GM12878 (cell line): ENCODE measurements around the gene SLC22A4. TPM values are rescaled to one million over a fixed set of nuclear protein-coding genes. Genes with fewer than 3 reads are reported as not detected.

Source experiments
- CBX5 ChIP-seq: sonication (generic); IDR thresholded peaks from 2 replicates; pipeline ENCODE4 v1.6.1; 2016; ENCODE audit warnings: low read depth, moderate library complexity, mild to moderate bottlenecking, inconsistent platforms
- CHD1 ChIP-seq: IDR thresholded peaks from 2 replicates; pipeline ENCODE4 v1.6.1; 2012; ENCODE audit warnings: low read depth, low read length, improper control_type of control experiment
- CHD2 ChIP-seq: IDR thresholded peaks from 2 replicates; pipeline ENCODE4 v1.6.1; 2011; ENCODE audit warnings: low read depth, low read length, improper control_type of control experiment, borderline replicate concordance
- CHD4 ChIP-seq: fragments of 200-600 bp; sonication (generic); IDR thresholded peaks from 2 replicates; pipeline ENCODE4 v1.6.1; 2016; ENCODE audit warnings: mild to moderate bottlenecking
- CREM ChIP-seq: IDR thresholded peaks from 2 replicates; pipeline ENCODE4 v1.6.1; 2014; ENCODE audit warnings: antibody characterized with exemption, low read depth
- EP300 ChIP-seq, 2 experiments: fragments of 150-350 bp in 1 of 2; IDR thresholded peaks; 2 replicates each; pipeline ENCODE4 v1.6.1; 2011 to 2012; ENCODE audit warnings: low read depth in 2 of 2, low read length in 2 of 2, borderline replicate concordance in 1 of 2, improper control_type of control experiment in 1 of 2, inconsistent platforms in 1 of 2; ENCODE audit not compliant: control insufficient read depth in 1 of 2
- ESRRA ChIP-seq: IDR thresholded peaks from 2 replicates; pipeline ENCODE4 v1.6.1; 2012; ENCODE audit warnings: mild to moderate bottlenecking, low read length, improper control_type of control experiment
- EZH2 ChIP-seq: IDR thresholded peaks from 2 replicates; pipeline ENCODE4 v1.6.1; 2012; ENCODE audit warnings: low read depth, mild to moderate bottlenecking, control low read depth, inconsistent platforms, low read length, borderline replicate concordance; ENCODE audit not compliant: control insufficient read depth
- FOXK2 ChIP-seq: fragments of 450-650 bp; IDR thresholded peaks from 2 replicates; pipeline ENCODE4 v1.6.1; 2017; ENCODE audit warnings: mild to moderate bottlenecking, moderate library complexity
- LARP7 ChIP-seq: fragments of 450-650 bp; IDR thresholded peaks from 2 replicates; pipeline ENCODE4 v1.6.1; 2017; ENCODE audit warnings: mild to moderate bottlenecking
- MEF2A ChIP-seq: IDR thresholded peaks from 2 replicates; pipeline ENCODE4 v1.6.1; 2011; ENCODE audit warnings: low read depth, mild to moderate bottlenecking, low read length, moderate library complexity; ENCODE audit not compliant: insufficient read depth
- MTA2 ChIP-seq: fragments of 450-650 bp; IDR thresholded peaks from 2 replicates; pipeline ENCODE4 v1.6.1; 2016; ENCODE audit warnings: low read depth, mild to moderate bottlenecking, moderate library complexity
- MTA3 ChIP-seq: IDR thresholded peaks from 2 replicates; pipeline ENCODE4 v1.6.1; 2012; ENCODE audit warnings: low read length, inconsistent platforms, borderline replicate concordance
- MYC ChIP-seq: IDR thresholded peaks from 2 replicates; pipeline ENCODE4 v1.6.1; 2011; ENCODE audit warnings: mild to moderate bottlenecking, low read length, moderate library complexity, inconsistent platforms; ENCODE audit not compliant: insufficient read depth, insufficient replicate concordance, insufficient read length, severe bottlenecking
- NBN ChIP-seq: fragments of 450-650 bp; IDR thresholded peaks from 2 replicates; pipeline ENCODE4 v1.6.1; 2016
- NR2C1 ChIP-seq: fragments of 450-650 bp; IDR thresholded peaks from 2 replicates; pipeline ENCODE4 v1.6.1; 2017; ENCODE audit warnings: antibody characterized with exemption, mild to moderate bottlenecking, moderate library complexity
- POLR2A ChIP-seq: IDR thresholded peaks from 2 replicates; pipeline ENCODE4 v1.6.1; 2011; ENCODE audit warnings: low read depth, mild to moderate bottlenecking, low read length
- POLR2AphosphoS2 ChIP-seq: IDR thresholded peaks from 2 replicates; pipeline ENCODE4 v1.6.1; 2011; ENCODE audit warnings: low read depth, mild to moderate bottlenecking, low read length, improper control_type of control experiment, moderate library complexity
- POU2F2 ChIP-seq: IDR thresholded peaks from 3 replicates; pipeline ENCODE4 v1.6.1; 2011; ENCODE audit warnings: low read depth, mild to moderate bottlenecking, low read length, borderline replicate concordance
- RAD21 ChIP-seq: IDR thresholded peaks from 2 replicates; pipeline ENCODE4 v1.6.1; 2011; ENCODE audit warnings: mild to moderate bottlenecking, low read depth, low read length, moderate library complexity; ENCODE audit not compliant: insufficient read depth
- RELA ChIP-seq: fragments of 450-650 bp; IDR thresholded peaks from 2 replicates; pipeline ENCODE4 v1.8.0; 2014; ENCODE audit warnings: borderline replicate concordance; ENCODE audit not compliant: partially characterized antibody
- RUNX3 ChIP-seq: IDR thresholded peaks from 2 replicates; pipeline ENCODE4 v1.6.1; 2012; ENCODE audit warnings: low read length, inconsistent platforms
- SIN3A ChIP-seq: IDR thresholded peaks from 2 replicates; pipeline ENCODE4 v1.6.1; 2012; ENCODE audit warnings: low read depth, low read length, improper control_type of control experiment
- SIX5 ChIP-seq: IDR thresholded peaks from 2 replicates; pipeline ENCODE4 v1.6.1; 2011; ENCODE audit warnings: mild to moderate bottlenecking, low read depth, low read length, moderate library complexity; ENCODE audit not compliant: severe bottlenecking
- SMC3 ChIP-seq: IDR thresholded peaks from 2 replicates; pipeline ENCODE4 v1.6.1; 2011; ENCODE audit warnings: low read length, improper control_type of control experiment, borderline replicate concordance
- SP1 ChIP-seq: IDR thresholded peaks from one replicate; pipeline ENCODE4 v1.6.1; 2011; ENCODE audit warnings: low read depth, low read length
- SREBF2 ChIP-seq: IDR thresholded peaks from 2 replicates; pipeline ENCODE4 v1.6.1; 2012; ENCODE audit warnings: mild to moderate bottlenecking, low read length
- STAT1 ChIP-seq: fragments of 450-650 bp; conservative IDR thresholded peaks from 2 replicates; pipeline ENCODE4 v1.6.1; 2014; ENCODE audit warnings: antibody characterized with exemption, mild to moderate bottlenecking
- ZNF24 ChIP-seq: fragments of 450-650 bp; IDR thresholded peaks from 2 replicates; pipeline ENCODE4 v1.6.1; 2017; ENCODE audit warnings: antibody characterized with exemption, mild to moderate bottlenecking
- ZNF384 ChIP-seq: IDR thresholded peaks from 2 replicates; pipeline ENCODE4 v1.6.1; 2012; ENCODE audit warnings: low read depth, mild to moderate bottlenecking, low read length, improper control_type of control experiment, borderline replicate concordance
- polyA plus RNA-seq, 11 experiments: library from polyadenylated mRNA; depleted of rRNA in 4 of 11; unstranded in 6 of 11; stranded (reverse) in 5 of 11; fragments of >200 nt; fragmentation: Nextera tagmentation in 4 of 11; fragmentation: Illumina TruSeq in 1 of 11; extraction: Ambion mirVana in 4 of 11; extraction: Trizol in 1 of 11; gene quantifications; 1 replicate in 1 of 11; 2 replicates in 10 of 11; pipeline versions ENCODE4 v1.2.1 to v1.2.3, GENCODE V29; 2011 to 2016; ENCODE audit warnings: inconsistent platforms in 2 of 11, missing spikeins in 2 of 11, low read depth in 1 of 11
- total RNA-seq, 4 experiments: library from RNA; depleted of rRNA in 3 of 4; stranded (reverse); fragments of >200 nt in 3 of 4; fragmentation: Illumina TruSeq in 1 of 4; extraction: Trizol in 1 of 4; gene quantifications; 2 replicates each; pipeline versions ENCODE4 v1.2.1 to v1.2.3, GENCODE V29; 2013 to 2021
- TF ChIP-seq, protein P1 (sequence below): fragments of 450-650 bp; IDR thresholded peaks from 2 replicates; pipeline ENCODE4 v1.6.1; 2014; ENCODE audit warnings: mild to moderate bottlenecking
- TF ChIP-seq, protein P2 (sequence below): IDR thresholded peaks from 2 replicates; pipeline ENCODE4 v1.6.1; 2011; ENCODE audit warnings: borderline replicate concordance, low read depth, mild to moderate bottlenecking, moderate library complexity, low read length; ENCODE audit not compliant: insufficient read depth, poor library complexity, severe bottlenecking

The SLC22A4 gene
- total and polyA plus RNA-seq, 10 of the 15 experiments (the other 5 are each of a cell fraction or from before 2014, with no cell fraction given): 0.04 to 0.61 (median 0.10) TPM; not detected in 2

DNA sequence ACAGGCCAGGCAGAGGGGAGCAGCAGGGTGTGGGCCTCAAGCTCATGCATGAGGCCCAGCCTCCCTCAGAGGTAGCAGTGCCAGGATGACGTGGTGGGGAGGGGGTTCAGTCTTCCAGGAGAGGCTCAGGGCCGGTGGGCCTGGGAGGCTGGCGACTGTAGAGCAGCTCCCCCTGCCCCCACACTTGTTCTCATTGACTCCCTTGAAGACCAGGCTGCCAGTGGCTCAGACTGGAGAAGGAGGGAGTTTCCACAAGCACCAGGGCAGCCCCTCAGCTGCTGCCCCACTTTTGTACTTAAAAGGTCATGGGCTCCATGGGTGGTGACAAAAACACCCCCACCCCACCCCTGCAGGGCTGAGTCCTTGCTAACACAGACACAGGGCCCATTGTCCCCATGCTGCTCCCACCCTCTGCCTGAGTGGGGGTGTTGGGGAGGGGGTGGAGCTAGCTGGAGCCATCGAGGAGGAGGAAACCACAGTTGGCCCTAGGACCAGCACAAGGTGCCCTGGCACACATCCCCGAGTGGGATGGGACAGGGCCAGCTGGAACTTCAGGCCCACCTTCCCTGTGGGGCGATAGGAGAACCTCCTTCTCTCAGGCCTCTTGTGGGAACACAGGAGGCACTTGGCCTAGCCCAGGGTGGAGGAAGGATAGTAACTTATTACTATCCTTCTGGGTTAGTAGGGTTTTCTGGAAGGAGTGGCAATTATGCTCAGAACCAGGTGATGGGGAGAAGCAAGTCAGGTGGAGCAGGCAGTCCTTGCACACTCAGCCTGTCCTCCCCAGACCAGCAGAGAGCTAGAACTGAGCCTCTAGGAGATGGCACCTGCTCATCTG lies 26.0 kb upstream of the SLC22A4 start (continued):
- TF ChIP-seq EZH2 (no peak), NBN (0 out of 2 replicates have a peak, but pooled peaks have one; percentile 10), SIN3A (no peak), POLR2AphosphoS2 (no peak), POU2F2 (no peak), CHD1 (no peak), CREM (no peak), MTA3 (no peak), NR2C1 (no peak), CHD4 (no peak), LARP7 (0 out of 2 replicates have a peak, but pooled peaks have one; percentile 32), CHD2 (0 out of 2 replicates have a peak, but pooled peaks have one; percentile 7), EP300 (IDR thresholded peaks at IDR 0.05; ENCODE audit: borderline replicate concordance in 1 of 2, control insufficient read depth in 1 of 2, low read depth in 2 of 2, low read length in 2 of 2) (no peak; a peak in 1 of 4 replicates), RAD21 (no peak), MEF2A (no peak), ESRRA (no peak), ZNF24 (no peak), STAT1 (no peak), CBX5 (no peak), SMC3 (no peak), SREBF2 (no peak), MTA2 (no peak), RELA (peak; percentile 75), SP1 (peak; percentile 12), MYC (no peak), RUNX3 (peak; percentile 22; the same call in 1 of the 2 replicates), SIX5 (no peak), POLR2A (no peak), ZNF384 (no peak), FOXK2 (no peak)
- TF ChIP-seq, protein P1, sequence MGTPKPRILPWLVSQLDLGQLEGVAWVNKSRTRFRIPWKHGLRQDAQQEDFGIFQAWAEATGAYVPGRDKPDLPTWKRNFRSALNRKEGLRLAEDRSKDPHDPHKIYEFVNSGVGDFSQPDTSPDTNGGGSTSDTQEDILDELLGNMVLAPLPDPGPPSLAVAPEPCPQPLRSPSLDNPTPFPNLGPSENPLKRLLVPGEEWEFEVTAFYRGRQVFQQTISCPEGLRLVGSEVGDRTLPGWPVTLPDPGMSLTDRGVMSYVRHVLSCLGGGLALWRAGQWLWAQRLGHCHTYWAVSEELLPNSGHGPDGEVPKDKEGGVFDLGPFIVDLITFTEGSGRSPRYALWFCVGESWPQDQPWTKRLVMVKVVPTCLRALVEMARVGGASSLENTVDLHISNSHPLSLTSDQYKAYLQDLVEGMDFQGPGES: no peak
- TF ChIP-seq, protein P2, sequence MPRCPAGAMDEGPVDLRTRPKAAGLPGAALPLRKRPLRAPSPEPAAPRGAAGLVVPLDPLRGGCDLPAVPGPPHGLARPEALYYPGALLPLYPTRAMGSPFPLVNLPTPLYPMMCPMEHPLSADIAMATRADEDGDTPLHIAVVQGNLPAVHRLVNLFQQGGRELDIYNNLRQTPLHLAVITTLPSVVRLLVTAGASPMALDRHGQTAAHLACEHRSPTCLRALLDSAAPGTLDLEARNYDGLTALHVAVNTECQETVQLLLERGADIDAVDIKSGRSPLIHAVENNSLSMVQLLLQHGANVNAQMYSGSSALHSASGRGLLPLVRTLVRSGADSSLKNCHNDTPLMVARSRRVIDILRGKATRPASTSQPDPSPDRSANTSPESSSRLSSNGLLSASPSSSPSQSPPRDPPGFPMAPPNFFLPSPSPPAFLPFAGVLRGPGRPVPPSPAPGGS: no peak
